GM18868 (cell line): ENCODE results near the gene CDS1.
"Not testable (repeated sequence)": the region's sequence is repeated elsewhere in the genome, so short reads cannot be mapped to it uniquely, and the experiment has no call there.

Experiments used
- ATAC-seq: cut with Tn5 transposase; IDR thresholded peaks from one replicate; pipeline ENCODE4 v1.9.1; 2021; ENCODE audit warnings: mild to moderate bottlenecking, moderate library complexity; ENCODE audit not compliant: unreplicated experiment

CDS1 gene

DNA sequence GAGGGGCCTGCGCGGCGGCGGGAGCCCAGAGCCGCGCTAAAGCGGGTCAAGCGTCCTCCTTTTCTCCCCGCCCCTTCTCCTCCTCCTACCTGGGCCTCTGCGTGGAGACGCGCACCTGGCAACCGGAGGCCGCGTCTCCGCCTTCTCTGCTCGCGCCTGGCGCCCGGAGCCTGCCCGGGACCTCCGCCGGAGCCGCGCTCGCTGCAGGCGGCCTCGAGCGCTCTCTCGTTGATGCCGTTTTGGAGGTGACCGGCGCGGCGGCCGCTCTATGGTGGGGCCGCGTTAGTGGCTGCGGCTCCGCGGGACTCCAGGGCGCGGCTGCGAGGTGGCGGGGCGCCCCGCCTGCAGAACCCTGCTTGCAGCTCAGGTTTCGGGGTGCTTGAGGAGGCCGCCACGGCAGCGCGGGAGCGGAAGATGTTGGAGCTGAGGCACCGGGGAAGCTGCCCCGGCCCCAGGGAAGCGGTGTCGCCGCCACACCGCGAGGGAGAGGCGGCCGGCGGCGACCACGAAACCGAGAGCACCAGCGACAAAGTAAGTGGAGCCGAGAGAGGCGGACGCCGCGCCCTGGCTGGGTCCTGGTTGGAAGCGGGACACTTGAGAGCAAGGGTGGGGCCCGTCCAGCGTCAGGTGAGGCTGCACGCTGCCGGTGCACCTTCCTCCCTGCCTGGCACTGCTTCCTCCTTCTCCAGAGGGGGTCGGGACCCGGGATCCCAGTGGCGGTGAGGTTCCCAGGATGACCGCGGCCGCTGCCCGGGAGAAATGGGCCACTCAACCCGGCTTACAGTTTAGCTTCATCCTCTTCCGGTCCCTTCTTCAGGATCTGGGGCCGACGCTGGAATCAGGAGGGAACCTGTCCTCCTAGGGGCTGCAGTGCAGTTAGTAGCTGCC lies at the start of gene CDS1:
TSS of gene CDS1 (plus strand) at position 140 of the 888 bp plus-strand sequence. CDS start at position 415, 275 bp downstream.
- ATAC-seq: peak; percentile 46

DNA sequence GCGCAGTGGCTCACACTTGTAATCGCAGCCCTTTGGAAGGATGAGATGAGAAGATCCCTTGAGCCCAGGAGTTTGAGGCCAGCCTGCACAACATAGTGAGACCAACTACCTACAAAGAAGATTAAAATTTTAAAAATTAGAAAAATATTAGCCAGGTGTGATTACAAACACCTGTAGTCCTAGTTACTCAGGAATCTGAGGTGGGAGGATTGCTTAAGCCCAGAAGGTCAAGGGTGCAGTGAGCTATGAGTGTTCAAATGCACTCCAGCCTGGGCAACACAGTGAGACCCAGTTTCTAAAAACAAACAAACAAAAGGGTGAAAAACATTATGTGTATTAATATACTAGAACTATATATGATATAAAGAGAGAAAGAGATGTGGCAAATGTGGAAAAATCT lies 47.0 kb upstream of the CDS1 start:
- no peak for ATAC-seq

GRCh38 chr4:84545093-84545492 lies 37.8 kb upstream of the CDS1 start:
- ATAC-seq: no peak

DNA sequence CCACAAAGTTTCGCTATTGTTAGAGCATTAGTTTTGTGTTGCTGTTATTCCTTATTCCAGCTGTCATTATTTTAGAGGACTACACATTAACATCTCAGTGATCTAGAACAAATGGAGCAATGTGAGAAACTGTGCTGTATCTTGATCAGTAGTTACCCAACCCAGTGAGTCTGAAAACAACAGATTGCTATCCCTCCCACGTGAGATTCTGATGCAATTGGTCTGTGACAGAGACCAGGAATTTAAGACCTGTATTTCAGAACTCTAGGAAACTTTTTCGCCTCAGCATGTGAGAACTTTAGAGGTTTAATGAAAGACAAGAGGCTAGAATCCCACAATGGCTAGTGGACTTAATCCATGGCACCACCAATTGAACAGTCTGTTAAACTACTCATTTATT lies 35.7 kb upstream of the CDS1 start:
- no peak for ATAC-seq

GRCh38 chr4:84549191-84549590 lies 33.7 kb upstream of the CDS1 start:
- not testable (repeated sequence) for ATAC-seq

GRCh38 chr4:84562156-84562555 lies 20.8 kb upstream of the CDS1 start:
- no peak for ATAC-seq

GRCh38 chr4:84563002-84563401 lies 19.9 kb upstream of the CDS1 start:
- ATAC-seq: no peak

DNA sequence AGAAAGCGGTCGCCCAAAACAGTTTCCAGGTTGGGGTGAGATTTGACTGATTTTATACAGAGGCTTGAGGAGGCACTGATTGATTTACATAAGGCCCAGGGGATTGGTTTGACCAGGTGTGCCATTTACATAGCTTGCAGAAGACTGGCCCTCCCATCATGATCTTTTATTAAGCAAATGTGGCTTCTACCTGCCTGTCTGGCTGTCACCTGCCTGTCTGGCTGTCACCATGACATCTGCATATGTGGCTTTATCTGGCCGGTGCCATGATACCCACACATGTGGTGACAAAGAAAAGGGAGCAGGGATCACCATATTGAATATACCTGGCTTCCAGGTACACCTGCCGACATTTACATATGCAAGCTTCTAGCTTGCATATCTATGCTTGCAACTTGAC lies 17.0 kb upstream of the CDS1 start:
- no peak for ATAC-seq

- no peak for ATAC-seq
These were observed 14.4 kb upstream of the CDS1 start for GRCh38 chr4:84568496-84568895.

DNA sequence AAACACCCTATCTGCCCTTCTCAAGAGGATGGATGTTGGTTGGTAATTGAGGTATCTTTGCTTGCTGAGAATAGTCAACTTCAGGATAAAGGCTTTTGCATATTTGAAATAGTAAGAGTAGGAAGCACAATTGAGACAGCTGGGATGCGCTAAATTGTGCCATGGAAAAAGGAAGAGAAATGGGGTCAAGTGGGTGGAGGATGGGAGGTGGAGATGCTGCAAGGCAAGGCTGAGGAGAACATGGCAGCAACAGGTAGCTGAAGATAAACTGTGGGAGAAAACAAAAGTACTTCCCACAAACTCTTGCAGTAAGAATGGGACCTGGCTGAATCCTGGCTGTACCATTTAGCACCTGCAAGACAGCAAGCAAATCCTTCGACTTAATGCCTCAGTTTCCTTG lies 13.9 kb upstream of the CDS1 start:
- no peak for ATAC-seq

- ATAC-seq: no peak
These were observed 9.4 kb upstream of the CDS1 start for GRCh38 chr4:84573385-84574068.

- ATAC-seq: no peak
These were observed 8.7 kb upstream of the CDS1 start for GRCh38 chr4:84574069-84574720.

- ATAC-seq: no peak
These were observed 4.2 kb upstream of the CDS1 start for GRCh38 chr4:84578540-84579402.

- ATAC-seq: no peak
These were observed 3.5 kb upstream of the CDS1 start for GRCh38 chr4:84579403-84579776.

GRCh38 chr4:84582302-84582987 lies 482 bp upstream of the CDS1 start:
- ATAC-seq: peak; percentile 78

DNA sequence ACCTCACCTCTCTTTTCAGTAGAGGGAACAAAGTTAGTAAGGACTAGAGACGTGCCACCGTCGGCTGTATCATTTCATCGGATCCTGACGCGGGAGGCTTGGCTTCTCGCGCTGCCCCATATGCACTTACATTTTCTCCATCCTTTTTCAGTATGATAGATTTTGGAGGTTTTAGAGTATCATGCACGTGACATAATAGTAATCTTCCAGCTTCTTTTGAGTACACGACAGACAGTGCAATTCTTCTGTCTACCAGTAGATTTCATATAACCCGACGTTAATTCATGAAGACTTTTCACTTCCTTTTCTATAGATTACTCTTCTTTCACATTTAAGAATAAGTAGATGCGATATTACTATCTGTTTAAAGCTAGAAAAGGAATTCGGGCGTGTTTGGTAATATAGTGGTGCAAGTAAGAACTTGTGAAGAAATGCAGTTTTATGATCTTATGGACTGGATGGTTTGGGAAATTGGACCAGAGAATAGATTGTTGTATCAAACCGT lies 1.0 kb downstream of the CDS1 start:
- peak; percentile 45 for ATAC-seq

DNA sequence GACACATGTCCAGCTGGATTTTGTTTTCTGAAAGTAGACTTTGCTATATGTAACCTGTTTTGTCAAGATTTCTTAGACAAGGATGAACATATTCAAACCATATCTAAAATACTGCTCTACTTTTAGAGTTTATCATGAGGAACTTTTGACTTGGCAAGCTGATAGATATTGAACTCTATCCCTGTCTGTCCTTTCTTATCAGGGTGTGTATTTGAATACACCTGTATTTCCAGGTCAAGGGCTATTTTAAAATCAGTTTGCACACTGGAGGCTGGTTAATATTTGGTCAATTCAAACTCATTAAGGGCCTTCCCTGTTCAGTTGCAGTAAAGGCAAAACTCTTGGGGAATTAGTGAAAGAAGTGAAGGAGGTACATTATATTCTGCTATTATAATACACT lies 2.3 kb downstream of the CDS1 start:
- ATAC-seq: no peak

DNA sequence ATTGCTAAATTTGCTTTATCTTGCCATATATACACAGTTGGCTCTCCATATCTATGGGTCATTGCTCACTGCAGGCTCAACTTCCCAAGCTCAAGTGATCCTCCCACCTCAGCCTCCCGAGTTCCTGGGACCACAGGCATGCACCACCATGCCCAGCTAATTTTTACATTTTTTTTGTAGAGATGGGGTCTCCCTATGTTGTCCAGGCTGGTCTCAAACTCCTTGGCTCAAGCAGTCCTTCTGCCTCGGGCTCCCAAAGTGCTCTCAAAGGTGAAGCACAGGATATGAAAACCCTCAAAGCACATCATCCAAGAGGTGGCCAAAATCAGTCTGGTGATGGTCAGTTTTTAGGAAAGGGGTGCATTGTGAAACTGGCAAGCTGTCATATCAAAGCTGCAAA lies 11.8 kb downstream of the CDS1 start:
- no peak for ATAC-seq

DNA sequence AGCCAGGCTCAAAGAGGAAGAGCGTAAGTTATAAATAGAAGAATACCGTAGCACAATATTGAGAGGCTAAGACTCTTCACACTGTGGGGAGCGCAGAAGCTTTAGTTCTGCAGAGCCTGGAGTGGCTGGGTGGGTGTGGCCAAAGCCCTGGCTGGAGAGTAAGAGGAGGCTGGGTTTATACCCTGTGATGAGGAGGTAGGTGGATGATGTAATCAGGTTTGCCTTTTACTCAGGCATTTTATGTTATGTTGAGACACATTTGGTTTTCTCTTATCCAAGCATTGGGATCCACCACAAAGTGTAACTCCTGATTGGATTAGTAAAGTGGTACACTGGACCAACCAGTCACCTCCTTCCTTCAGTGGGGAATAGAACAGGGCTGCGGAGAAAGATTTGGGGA lies 13.9 kb downstream of the CDS1 start:
- ATAC-seq: no peak

GRCh38 chr4:84597450-84597849 lies 14.5 kb downstream of the CDS1 start:
- no peak for ATAC-seq
